PFSK-1 (cell line): ENCODE measurements around the gene NRM.

Source experiments
- FOXP2 ChIP-seq: optimal IDR thresholded peaks from 2 replicates; pipeline ENCODE3; 2011; ENCODE audit warnings: borderline replicate concordance, control low read depth, inconsistent platforms; ENCODE audit not compliant: insufficient read depth; ENCODE audit errors: extremely low read length, extremely low read depth
- POLR2AphosphoS5 ChIP-seq: IDR thresholded peaks from 2 replicates; pipeline ENCODE4 v1.6.1; 2012; ENCODE audit warnings: low read depth, mild to moderate bottlenecking, control low read depth, low read length, moderate library complexity
- REST ChIP-seq, 2 experiments: IDR thresholded peaks; 2 replicates each; pipeline versions ENCODE4 v1.6.1 to v1.8.0; 2011 to 2012; ENCODE audit warnings: low read depth in 2 of 2, low read length in 2 of 2, control low read depth in 1 of 2, inconsistent platforms in 1 of 2, mild to moderate bottlenecking in 1 of 2, moderate library complexity in 1 of 2; ENCODE audit not compliant: insufficient read depth in 1 of 2
- SIN3A ChIP-seq: IDR thresholded peaks from 2 replicates; pipeline ENCODE4 v1.6.1; 2012; ENCODE audit warnings: mild to moderate bottlenecking, low read length, moderate library complexity, borderline replicate concordance; ENCODE audit not compliant: insufficient read depth
- TAF1 ChIP-seq: IDR thresholded peaks from 2 replicates; pipeline ENCODE4 v1.6.1; 2012; ENCODE audit warnings: low read length, control low read depth, borderline replicate concordance; ENCODE audit not compliant: insufficient read depth

NRM gene

GRCh38 chr6:30679765-30680535 lies 10.8 kb downstream of the NRM start:
- no peak for TF ChIP-seq FOXP2
- no peak for TF ChIP-seq REST (IDR thresholded peaks at IDR 0.05; ENCODE audit: insufficient read depth in 1 of 2, low read depth in 2 of 2, low read length in 2 of 2)
- TF ChIP-seq TAF1: no peak
- no peak for TF ChIP-seq SIN3A
- no peak for TF ChIP-seq POLR2AphosphoS5

DNA sequence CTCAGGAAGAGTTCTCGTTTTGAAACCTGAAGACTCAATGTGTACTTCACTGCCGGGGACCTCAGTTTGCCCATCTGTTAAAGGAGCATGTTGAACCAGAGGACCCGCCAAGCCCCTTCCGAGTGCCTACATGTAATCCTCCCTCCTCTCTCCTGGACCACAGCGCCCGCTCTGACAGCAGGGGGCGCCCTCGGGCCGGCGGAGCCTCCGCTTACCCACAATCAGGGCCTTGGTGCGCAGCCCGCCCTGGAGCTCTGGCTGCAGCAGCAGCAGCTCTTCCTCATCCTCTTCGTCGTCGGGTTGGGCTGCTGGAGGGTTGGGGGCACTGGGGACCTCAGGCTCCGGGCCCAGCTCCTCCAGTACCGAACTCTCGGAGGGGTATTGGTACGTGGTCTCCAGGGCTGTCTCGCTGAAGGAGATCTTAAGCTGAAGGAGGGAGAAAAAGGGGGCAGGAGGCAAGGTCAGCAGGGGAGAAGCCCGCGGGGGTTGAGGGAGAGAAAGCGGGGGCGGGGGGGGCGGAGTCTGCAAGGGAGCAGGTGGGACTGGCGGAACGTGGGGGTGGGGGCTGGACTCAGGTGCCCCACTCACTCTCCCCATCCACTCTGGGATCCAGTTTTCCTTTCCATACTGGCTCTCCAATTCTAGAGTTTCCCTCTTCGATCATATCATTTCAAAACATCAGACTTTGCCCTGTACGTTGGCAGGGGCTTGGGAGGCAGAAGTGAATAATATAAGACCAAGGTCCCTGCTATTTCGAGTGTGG lies 11.6 kb downstream of the NRM start:
- TF ChIP-seq TAF1: no peak
- TF ChIP-seq FOXP2: no peak
- no peak for TF ChIP-seq POLR2AphosphoS5
- no peak for TF ChIP-seq SIN3A
- no peak for TF ChIP-seq REST (IDR thresholded peaks at IDR 0.05; ENCODE audit: insufficient read depth in 1 of 2, low read depth in 2 of 2, low read length in 2 of 2)

DNA sequence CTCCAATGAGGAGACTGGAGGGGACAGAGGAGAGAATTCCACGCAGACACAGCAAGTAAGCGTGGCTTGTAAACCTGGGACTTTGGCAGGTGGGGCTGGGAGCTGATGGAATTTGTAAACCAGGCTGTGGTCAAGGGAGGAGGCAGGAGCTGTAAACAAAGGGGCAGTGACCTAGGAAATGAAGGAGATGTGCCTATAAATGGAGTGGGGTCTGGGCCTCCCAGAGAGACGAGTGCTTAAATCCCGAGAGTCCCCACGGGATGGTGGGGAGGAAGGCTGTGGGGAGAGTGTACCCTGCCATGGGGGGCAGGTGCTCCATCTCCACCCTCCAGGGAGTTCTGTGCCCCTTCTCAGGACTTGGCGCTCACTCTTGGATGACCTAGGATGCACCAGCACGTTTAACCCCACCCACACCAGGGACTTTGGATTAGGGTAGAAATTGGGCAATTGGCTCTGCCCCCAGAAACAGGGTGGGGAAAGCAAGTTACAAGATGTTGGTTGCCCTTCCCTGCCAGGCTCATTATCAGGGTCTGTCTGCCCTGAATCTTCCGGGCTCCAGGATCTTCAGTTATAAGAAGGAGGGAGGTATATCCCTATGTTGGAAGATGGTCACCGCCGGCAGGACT lies 14.0 kb downstream of the NRM start:
- TF ChIP-seq TAF1: no peak

DNA sequence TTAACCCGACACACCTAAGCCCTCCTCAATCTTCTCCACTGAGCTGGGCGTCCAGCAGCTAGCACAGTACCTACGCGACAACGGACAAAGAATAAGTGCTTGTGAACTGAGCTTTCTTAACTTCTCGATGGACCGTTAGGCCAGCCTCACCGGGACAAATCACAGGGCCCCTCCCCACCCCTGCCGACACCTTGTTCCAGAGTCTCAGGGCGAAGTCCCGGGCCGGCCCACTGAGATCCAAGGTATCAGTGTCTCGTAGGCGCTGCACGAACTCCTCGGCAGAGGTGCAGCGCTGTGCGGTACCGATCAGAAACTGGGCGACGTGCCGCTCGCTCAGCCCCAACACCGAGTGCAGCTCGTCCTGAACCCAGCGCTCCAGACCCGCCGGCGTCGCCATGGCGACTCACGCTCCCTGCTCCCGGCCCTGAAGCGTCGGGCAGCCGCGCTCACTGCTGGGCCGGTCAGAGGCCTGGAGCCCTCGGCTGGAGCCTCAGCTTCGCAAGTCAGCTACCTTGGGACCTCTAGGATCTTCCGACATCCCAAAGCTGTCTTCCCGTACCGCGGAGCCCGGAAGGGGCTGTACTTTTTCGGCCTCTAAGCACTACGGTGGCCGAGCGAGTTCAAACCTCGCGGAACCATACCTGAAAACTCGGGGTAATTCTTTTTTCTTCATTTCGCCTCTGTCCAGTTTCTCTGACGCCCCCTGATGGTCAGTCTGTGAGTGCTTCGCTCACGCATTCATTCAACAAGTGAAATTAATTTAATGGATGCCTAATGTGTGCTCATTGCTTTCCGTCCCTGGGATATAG lies 18.1 kb downstream of the NRM start, which contains the start of gene DHX16:
Gene DHX16 (minus strand): TSS at position 562 of the 809 bp plus-strand sequence. CDS start 165 bp downstream, at position 397.
- TF ChIP-seq REST (IDR thresholded peaks at IDR 0.05; ENCODE audit: insufficient read depth in 1 of 2, low read depth in 2 of 2, low read length in 2 of 2): peak in 1 of 2 experiments; percentile 57; a peak in 1 of 4 replicates
- no peak for TF ChIP-seq FOXP2
- peak; percentile 77; the same call in 1 of the 2 replicates for TF ChIP-seq TAF1
- peak; percentile 89 for TF ChIP-seq SIN3A
- peak; percentile 85 for TF ChIP-seq POLR2AphosphoS5
